Smooth muscle cell (in vitro differentiated cells): ENCODE measurements around the gene USP2. TPM values are rescaled to one million over a fixed set of nuclear protein-coding genes. Genes with fewer than 3 reads are reported as not detected.

Source experiments
- DNase-seq: peaks from one replicate; lab custom pipeline; 2025; ENCODE audit not compliant: unreplicated experiment; lab: John Stamatoyannopoulos, UW
- H2AFZ ChIP-seq: fragments of 200-600 bp; sonication (generic); 2 replicates; pipeline ENCODE4 v1.6.0; 2016; ENCODE audit warnings: antibody characterized with exemption, low read depth, mild to moderate bottlenecking
- H3F3A ChIP-seq: fragments of 200-600 bp; sonication (generic); 2 replicates; pipeline ENCODE4 v1.6.0; 2017; ENCODE audit warnings: antibody characterized with exemption, low read depth
- H3K27ac ChIP-seq: fragments of 200-600 bp; sonication (generic); 2 replicates; pipeline ENCODE4 v1.5.1; 2016; ENCODE audit warnings: low read depth, mild to moderate bottlenecking
- H3K27me3 ChIP-seq: fragments of 200-600 bp; sonication (generic); 2 replicates; pipeline ENCODE4 v1.6.1; 2016; ENCODE audit warnings: low read depth, mild to moderate bottlenecking
- H3K36me3 ChIP-seq: fragments of 200-600 bp; sonication (generic); 2 replicates; pipeline ENCODE4 v1.5.1; 2016; ENCODE audit warnings: low read depth
- H3K4me1 ChIP-seq: fragments of 200-600 bp; sonication (generic); 2 replicates; pipeline ENCODE4 v1.5.1; 2016; ENCODE audit warnings: low read depth
- H3K4me2 ChIP-seq: fragments of 200-600 bp; sonication (generic); 2 replicates; pipeline ENCODE4 v1.6.0; 2016; ENCODE audit warnings: mild to moderate bottlenecking
- H3K4me3 ChIP-seq: fragments of 200-600 bp; sonication (generic); 2 replicates; pipeline ENCODE4 v1.5.1; 2016; ENCODE audit warnings: mild to moderate bottlenecking
- H3K79me2 ChIP-seq: fragments of 200-600 bp; sonication (generic); 2 replicates; pipeline ENCODE4 v1.6.0; 2016; ENCODE audit warnings: low read depth, mild to moderate bottlenecking
- H3K9ac ChIP-seq: fragments of 200-600 bp; sonication (generic); 2 replicates; pipeline ENCODE4 v1.6.0; 2016; ENCODE audit warnings: low read depth
- H3K9me3 ChIP-seq: fragments of 200-600 bp; sonication (generic); replicated peaks from 2 replicates; pipeline ENCODE4 v1.5.1; 2016; ENCODE audit warnings: low read depth
- H4K20me1 ChIP-seq: fragments of 200-600 bp; sonication (generic); 2 replicates; pipeline ENCODE4 v1.6.0; 2016; ENCODE audit warnings: low read depth
- CTCF ChIP-seq: fragments of 200-600 bp; sonication (generic); IDR thresholded peaks from 2 replicates; pipeline ENCODE4 v1.5.1; 2017; ENCODE audit warnings: borderline replicate concordance, mild to moderate bottlenecking, antibody characterized with exemption; ENCODE audit not compliant: insufficient read depth, poor library complexity, severe bottlenecking
- WGBS: methylation state at CpG from one replicate; pipeline ENCODE4 v1.1.7; 2016; ENCODE audit warnings: low lambda C conversion rate; 5-methylcytosine and 5-hydroxymethylcytosine counted together
- polyA plus RNA-seq: library from polyadenylated mRNA; unstranded; fragments of >200 nt; fragmentation: Nextera tagmentation; extraction: Ambion mirVana; gene quantifications from 2 replicates; pipeline ENCODE4 v1.2.1, GENCODE V29; 2016
- total RNA-seq: library from RNA; depleted of rRNA; stranded (reverse); fragments of >200 nt; gene quantifications from 2 replicates; pipeline ENCODE4 v1.2.3, GENCODE V29; 2014

The USP2 gene
- total and polyA plus RNA-seq, 2 experiments from 2014 or later: 0.25 to 1.4 TPM

- H3F3A ChIP-seq: peaks cover 4% of the 10 kb centered on the region
- H3K4me1 ChIP-seq: peaks cover 30% of the 10 kb centered on the region
- H3K4me2 ChIP-seq: peak overlapping the region; percentile 84
- no peaks in the 10 kb centered on the region for H4K20me1 ChIP-seq
- no peak overlapping the region for H3K27ac ChIP-seq
- H3K79me2 ChIP-seq: no peaks in the 10 kb centered on the region
- H3K36me3 ChIP-seq: no peaks in the 10 kb centered on the region
- 69% methylated on average over 6 of the region's 6 CpGs for WGBS
- no peaks in the 10 kb centered on the region for H3K9me3 ChIP-seq
- no peak overlapping the region for H2AFZ ChIP-seq
- H3K4me3 ChIP-seq: no peak overlapping the region
- H3K9ac ChIP-seq: no peak overlapping the region
- no peak for DNase-seq
- TF ChIP-seq CTCF: no peak
- H3K27me3 ChIP-seq: no peaks in the 10 kb centered on the region
These were observed 16.4 kb downstream of the USP2 start for GRCh38 chr11:119365071-119365591.

DNA sequence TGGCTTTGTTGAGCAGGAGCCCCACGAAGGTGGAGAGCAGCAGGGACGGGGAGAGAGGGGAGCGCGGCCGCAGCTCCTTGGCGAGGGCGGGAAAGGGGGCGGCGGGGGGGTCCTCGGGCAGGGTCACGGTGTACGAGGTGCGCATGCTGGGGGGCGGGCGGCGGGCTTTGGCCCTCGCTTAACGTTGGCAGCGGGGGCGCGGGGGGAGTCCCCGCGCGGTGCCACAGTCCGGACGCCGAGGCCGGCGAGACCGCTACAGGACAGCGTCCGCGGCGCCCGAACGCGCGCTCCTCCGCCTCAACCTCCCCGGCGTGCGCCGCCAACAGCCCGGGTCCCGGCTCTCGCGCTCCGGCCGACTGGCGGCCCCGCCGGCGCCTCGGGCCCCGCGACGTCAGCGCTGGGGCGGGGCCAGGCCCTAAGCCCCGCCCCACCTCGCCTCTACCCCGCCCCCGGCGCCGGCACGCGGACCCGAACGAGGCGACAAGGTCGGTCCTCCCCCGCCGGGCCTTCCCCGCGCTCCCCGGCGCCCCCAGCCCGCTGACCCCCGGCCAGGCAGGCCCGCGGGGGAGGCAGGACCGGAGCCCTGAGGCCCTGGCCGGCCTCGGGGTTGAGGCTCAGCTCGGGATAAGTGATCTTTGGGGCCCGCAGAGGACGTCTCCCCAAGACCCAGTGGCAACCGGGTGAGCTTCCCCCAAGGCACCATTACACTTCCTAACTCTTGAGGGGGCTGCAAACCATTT lies 17.5 kb downstream of the USP2 start:
- Histone ChIP-seq H2AFZ (no peak overlapping the region), H3K27ac (no peak overlapping the region), H3K9me3 (no peaks in the 10 kb centered on the region), H3K27me3 (no peaks in the 10 kb centered on the region), H3K79me2 (no peaks in the 10 kb centered on the region), H3K4me1 (peaks cover 25% of the 10 kb centered on the region), H3K4me3 (peak overlapping the region; percentile 41), H4K20me1 (no peaks in the 10 kb centered on the region), H3K9ac (no peak overlapping the region), H3K36me3 (no peaks in the 10 kb centered on the region), H3K4me2 (peak overlapping the region; percentile 84), H3F3A (peaks cover 4% of the 10 kb centered on the region)
- TF ChIP-seq CTCF: no peak
- no peak for DNase-seq
- 12% methylated on average over 15 of the region's 88 CpGs for WGBS

DNA sequence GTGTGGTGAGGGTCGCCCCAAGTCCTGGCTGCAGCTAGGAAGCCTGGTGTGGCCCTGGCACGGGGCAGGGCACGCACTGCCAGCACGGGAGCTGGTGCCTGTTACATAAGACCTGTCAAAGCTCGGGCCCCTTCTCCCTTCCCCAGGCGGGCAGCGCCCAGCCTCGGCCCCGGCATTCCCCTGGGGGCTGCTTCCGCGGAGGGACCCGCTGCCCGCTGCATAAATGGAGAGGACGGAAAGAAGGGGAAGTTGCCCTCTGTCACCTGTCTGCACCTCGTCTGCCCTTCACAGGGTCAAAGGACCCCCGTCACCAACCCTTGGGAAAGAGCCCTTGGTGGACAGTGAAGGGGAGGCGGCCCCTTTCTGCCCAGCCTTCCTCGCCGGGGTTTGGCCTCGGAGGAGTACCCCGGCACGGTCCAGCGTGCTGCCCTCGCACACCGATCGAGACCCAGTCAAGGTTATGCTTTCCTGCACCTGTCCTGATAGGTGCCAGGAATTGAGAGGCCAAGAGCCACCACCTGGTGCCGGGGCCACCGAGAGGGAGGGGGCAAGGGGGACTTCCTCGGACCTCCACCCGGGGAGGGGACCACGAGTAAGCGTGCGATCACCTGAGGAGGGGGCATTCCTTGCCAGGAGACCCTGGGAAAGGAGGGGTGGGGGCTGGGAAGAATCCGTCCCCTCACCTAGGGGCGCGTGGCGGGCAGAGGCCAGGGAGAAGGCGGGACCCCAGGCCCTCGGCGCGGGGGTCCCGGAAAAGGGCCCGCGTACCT lies 18.2 kb downstream of the USP2 start:
- peak overlapping the region; percentile 41 for H3K4me3 ChIP-seq

More for the DNA sequence above, 18.2 kb downstream of the USP2 start:
- 60% methylated on average over 43 of the region's 44 CpGs for WGBS
- H3K9me3 ChIP-seq: no peaks in the 10 kb centered on the region
- no peaks in the 10 kb centered on the region for H3K27me3 ChIP-seq
- no peak overlapping the region for H2AFZ ChIP-seq
- peak overlapping the region; percentile 84 for H3K4me2 ChIP-seq
- peaks cover 18% of the 10 kb centered on the region for H3K4me1 ChIP-seq
- no peaks in the 10 kb centered on the region for H4K20me1 ChIP-seq
- peaks cover 4% of the 10 kb centered on the region for H3F3A ChIP-seq
- no peak overlapping the region for H3K9ac ChIP-seq
- no peak for DNase-seq
- H3K27ac ChIP-seq: no peak overlapping the region
- H3K79me2 ChIP-seq: no peaks in the 10 kb centered on the region
- TF ChIP-seq CTCF: no peak
- H3K36me3 ChIP-seq: no peaks in the 10 kb centered on the region
